IgD-negative memory B cell (primary cell): ENCODE results near the gene ACYP2. TPM values are rescaled to one million over a fixed set of nuclear protein-coding genes. Genes with fewer than 3 reads are reported as not detected.
"Not testable (repeated sequence)": the region's sequence is repeated elsewhere in the genome, so short reads cannot be mapped to it uniquely, and the experiment has no call there.

Source experiments
- H3K27ac Mint-ChIP-seq, 3 donors: one replicate each; pipeline ENCODE4 v1.8.0; 2020 to 2022; ENCODE audit warnings: mild to moderate bottlenecking in 3 of 3, mixed read lengths in 3 of 3, moderate library complexity in 1 of 3
- H3K27me3 Mint-ChIP-seq: one replicate; pipeline ENCODE4 v1.8.0; 2021; ENCODE audit warnings: mixed read lengths
- H3K36me3 Mint-ChIP-seq: one replicate; pipeline ENCODE4 v1.8.0; 2020; ENCODE audit warnings: mild to moderate bottlenecking, mixed read lengths
- H3K4me1 Mint-ChIP-seq, 3 donors: one replicate each; pipeline ENCODE4 v1.8.0; 2020 to 2022; ENCODE audit warnings: mixed read lengths in 3 of 3, mild to moderate bottlenecking in 1 of 3
- H3K4me3 Mint-ChIP-seq, 4 donors: one replicate each; pipeline ENCODE4 v1.8.0; 2020 to 2022; ENCODE audit warnings: mild to moderate bottlenecking in 4 of 4, mixed read lengths in 4 of 4, moderate library complexity in 3 of 4
- H3K9me3 Mint-ChIP-seq, 3 donors: one replicate each; pipeline ENCODE4 v1.8.0; 2020 to 2021; ENCODE audit warnings: mixed read lengths in 3 of 3, mild to moderate bottlenecking in 1 of 3
- polyA plus RNA-seq: library from polyadenylated mRNA; unstranded; fragments of 300-500 nt; fragmentation: Illumina TruSeq; gene quantifications from one replicate; pipeline ENCODE4 v1.2.3, GENCODE V29; 2021

ACYP2 gene
- polyA plus RNA-seq, 1 donor from 2014 or later = 26.8 TPM

DNA sequence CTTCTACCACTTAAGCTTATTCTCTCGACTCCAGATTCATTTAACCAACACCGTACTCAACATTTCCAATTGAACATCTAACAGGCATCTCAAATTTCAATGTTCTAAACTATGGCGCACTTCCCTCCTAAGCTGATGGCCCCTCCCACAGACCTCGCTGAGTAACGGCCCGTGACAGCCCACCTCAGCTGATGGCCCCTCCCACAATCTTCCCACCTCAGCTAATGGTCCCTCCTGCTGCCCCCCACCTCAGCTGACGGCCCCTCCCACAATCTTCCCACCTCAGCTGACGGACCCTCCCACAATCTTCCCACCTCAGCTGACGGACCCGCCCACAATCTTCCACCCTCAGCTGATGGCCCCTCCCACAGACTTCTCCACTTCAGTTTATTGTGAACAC lies 197.7 kb downstream of the ACYP2 start:
- Mint-ChIP-seq H3K36me3 (no peaks in the 10 kb centered on the region), H3K9me3 (no peaks in the 10 kb centered on the region), H3K4me3 (no peak overlapping the region), H3K27ac (no peak overlapping the region), H3K27me3 (peaks cover 4% of the 10 kb centered on the region), H3K4me1 (no peaks in the 10 kb centered on the region)

GRCh38 chr2:54317973-54318372 lies 202.6 kb downstream of the ACYP2 start:
- H3K9me3 Mint-ChIP-seq = no peaks in the 10 kb centered on the region
- H3K27me3 Mint-ChIP-seq = peaks cover 3% of the 10 kb centered on the region
- H3K36me3 Mint-ChIP-seq = no peaks in the 10 kb centered on the region
- no peaks in the 10 kb centered on the region for H3K4me1 Mint-ChIP-seq
- no peak overlapping the region for H3K4me3 Mint-ChIP-seq
- no peak overlapping the region for H3K27ac Mint-ChIP-seq

- Mint-ChIP-seq H3K4me1 (no peaks in the 10 kb centered on the region), H3K36me3 (no peaks in the 10 kb centered on the region), H3K27me3 (peaks cover 3% of the 10 kb centered on the region), H3K9me3 (peaks cover 0 to under 1% (median 0%) of the 10 kb centered on the region in 3 donors), H3K4me3 (no peak overlapping the region), H3K27ac (no peak overlapping the region)
These were observed 203.4 kb downstream of the ACYP2 start for GRCh38 chr2:54318821-54319220.

- H3K9me3 Mint-ChIP-seq = peaks cover 2 to 10% (median 4%) of the 10 kb centered on the region in 3 donors
- peaks cover 3% of the 10 kb centered on the region for H3K27me3 Mint-ChIP-seq
- H3K4me3 Mint-ChIP-seq = no peak overlapping the region
- H3K36me3 Mint-ChIP-seq = no peaks in the 10 kb centered on the region
- H3K27ac Mint-ChIP-seq = no peak overlapping the region
- H3K4me1 Mint-ChIP-seq = peaks cover 0 to 2% (median 0%) of the 10 kb centered on the region in 3 donors
These were observed 205.6 kb downstream of the ACYP2 start for GRCh38 chr2:54321047-54321446.

DNA sequence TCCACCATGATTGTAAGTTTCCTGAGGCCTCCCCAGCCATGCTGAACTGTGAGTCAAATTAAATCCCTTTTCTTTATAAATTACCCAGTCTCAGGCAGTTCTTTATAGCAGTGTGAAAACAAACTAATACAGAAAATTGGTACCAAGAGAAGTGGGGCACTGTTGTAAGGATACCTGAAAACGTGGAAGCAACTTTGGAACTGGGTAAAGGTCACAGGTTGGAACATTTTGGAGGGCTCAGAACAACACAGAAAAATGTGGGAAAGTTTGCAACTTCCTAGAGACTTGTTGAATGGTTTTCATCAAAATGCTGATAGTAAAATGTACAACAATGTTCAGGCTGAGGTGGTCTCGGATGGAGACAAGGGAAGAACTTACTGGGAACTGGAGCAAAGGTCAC lies 209.1 kb downstream of the ACYP2 start:
- peaks cover 4 to 10% (median 4%) of the 10 kb centered on the region in 3 donors for H3K9me3 Mint-ChIP-seq
- H3K27me3 Mint-ChIP-seq, H3K36me3 Mint-ChIP-seq, H3K4me1 Mint-ChIP-seq, H3K4me3 Mint-ChIP-seq, H3K27ac Mint-ChIP-seq: not testable (repeated sequence)

DNA sequence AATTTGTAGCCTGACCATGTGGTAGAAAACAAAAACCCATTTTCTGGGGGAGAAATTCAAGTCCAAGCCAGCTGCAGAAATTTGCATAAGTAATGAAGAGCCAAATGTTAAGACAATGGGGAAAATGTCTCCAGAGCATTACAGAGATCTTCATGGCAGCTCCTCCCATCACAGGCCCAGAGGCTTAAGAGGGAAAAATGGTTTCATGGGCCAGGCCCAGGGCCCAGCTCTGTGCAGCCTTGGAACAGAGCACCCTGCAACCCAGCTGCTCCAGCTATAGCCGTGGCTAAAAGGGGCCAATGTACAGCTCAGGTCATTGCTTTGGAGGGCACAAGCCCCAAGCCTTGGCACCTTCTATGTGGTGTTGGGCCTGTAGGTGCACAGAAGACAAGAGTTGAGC lies 209.7 kb downstream of the ACYP2 start:
- Mint-ChIP-seq H3K4me3 (no peak overlapping the region), H3K27me3 (peaks cover 5% of the 10 kb centered on the region), H3K9me3 (peaks cover 4 to 10% (median 4%) of the 10 kb centered on the region in 3 donors), H3K4me1 (peaks cover 0 to 2% (median 2%) of the 10 kb centered on the region in 3 donors), H3K36me3 (no peaks in the 10 kb centered on the region), H3K27ac (no peak overlapping the region)

DNA sequence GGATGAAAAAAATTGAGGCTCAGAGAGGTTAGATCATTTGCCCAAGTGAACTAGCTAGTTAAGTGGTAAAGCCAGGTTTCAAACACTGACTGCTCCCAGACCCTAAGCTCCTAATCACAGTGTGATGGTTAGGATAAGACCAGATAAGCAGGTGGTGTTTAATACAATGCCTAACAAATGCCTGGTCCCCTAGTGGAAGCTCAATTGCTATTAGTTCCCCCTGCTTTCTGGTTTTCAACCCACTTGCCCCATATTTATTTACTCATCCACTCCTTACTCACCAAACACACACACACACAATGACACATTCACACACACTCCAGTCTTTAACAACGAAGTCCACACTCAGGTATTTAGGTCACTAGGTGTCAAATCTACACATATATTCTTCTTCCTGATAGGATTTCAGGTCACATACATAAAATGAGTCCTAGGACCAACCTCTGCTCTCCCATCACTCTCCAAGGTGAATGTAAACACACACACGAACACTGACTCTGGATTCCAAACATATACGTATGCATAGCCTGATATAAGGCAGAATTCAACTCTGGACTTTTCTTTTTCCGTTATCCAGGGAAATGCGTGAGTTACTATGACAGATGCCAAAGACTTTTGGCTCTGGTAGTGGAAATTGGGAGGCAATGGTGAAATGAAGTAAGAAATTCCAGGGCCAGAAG lies 214.2 kb downstream of the ACYP2 start:
- Mint-ChIP-seq H3K27me3 (peaks cover 5% of the 10 kb centered on the region), H3K4me3 (peak overlapping the region; percentile 73 to 96 (median 91)), H3K27ac (no peak overlapping the region), H3K36me3 (no peaks in the 10 kb centered on the region), H3K9me3 (peaks cover 2 to 5% (median 4%) of the 10 kb centered on the region in 3 donors), H3K4me1 (peaks cover 10 to 15% (median 12%) of the 10 kb centered on the region in 3 donors)

DNA sequence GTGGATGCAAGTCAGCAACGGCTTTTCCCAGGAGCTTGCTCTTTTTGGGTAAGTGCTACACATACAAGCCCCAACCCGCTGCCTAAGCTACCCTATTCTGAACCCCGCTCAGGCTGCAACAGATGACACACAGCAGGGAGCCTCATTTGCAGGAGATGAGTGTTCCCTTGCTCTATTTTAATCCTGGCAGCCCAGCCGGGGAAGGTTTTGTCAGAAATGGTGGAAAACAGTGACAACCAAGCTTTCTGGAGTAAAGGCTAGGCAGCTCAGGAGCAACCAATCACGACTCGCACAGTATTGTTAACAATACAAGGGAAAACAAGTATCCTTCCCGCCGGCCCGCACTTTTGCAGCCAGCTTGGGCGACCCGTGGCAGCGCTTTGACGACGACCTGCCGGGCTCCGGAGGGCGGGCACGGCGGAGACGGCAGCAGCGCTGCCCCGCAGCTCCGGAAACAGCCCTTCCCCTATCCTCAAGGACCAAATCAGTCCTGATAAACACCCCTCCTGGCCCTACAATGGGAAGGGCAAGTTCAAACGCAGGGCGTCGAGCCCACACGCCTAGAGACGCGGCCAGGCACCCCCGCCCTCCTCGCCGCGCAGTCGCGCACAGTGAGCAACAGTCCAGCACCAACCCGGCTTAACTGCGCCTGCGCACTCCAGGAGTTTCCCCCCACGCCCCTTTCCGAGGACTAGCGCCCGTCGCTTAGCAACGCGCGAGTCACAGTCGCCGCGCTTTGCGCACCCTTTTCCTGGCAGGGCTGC lies 214.9 kb downstream of the ACYP2 start:
- Mint-ChIP-seq H3K27me3 (peaks cover 5% of the 10 kb centered on the region), H3K27ac (peak overlapping the region; percentile 92 to 96 (median 96)), H3K9me3 (peaks cover 0 to 2% (median 0%) of the 10 kb centered on the region in 3 donors), H3K4me1 (peaks cover 10 to 15% (median 12%) of the 10 kb centered on the region in 3 donors), H3K36me3 (no peaks in the 10 kb centered on the region), H3K4me3 (peak overlapping the region; percentile 89 to 96 (median 92))

GRCh38 chr2:54330926-54331835 lies 215.8 kb downstream of the ACYP2 start:
- H3K27ac Mint-ChIP-seq = peak overlapping the region; percentile 92 to 96 (median 96)
- peaks cover 0 to 2% (median 0%) of the 10 kb centered on the region in 3 donors for H3K9me3 Mint-ChIP-seq
- peak overlapping the region; percentile 89 to 96 (median 92) for H3K4me3 Mint-ChIP-seq
- no peaks in the 10 kb centered on the region for H3K36me3 Mint-ChIP-seq
- peaks cover 10 to 15% (median 12%) of the 10 kb centered on the region in 3 donors for H3K4me1 Mint-ChIP-seq
- peaks cover 5% of the 10 kb centered on the region for H3K27me3 Mint-ChIP-seq

- Mint-ChIP-seq H3K36me3 (no peaks in the 10 kb centered on the region), H3K27ac (peak overlapping the region in 2 of 3 donors; percentile 29 to 80), H3K9me3 (no peaks in the 10 kb centered on the region), H3K27me3 (peaks cover 5% of the 10 kb centered on the region), H3K4me3 (peak overlapping the region in 1 of 4 donors; percentile 30), H3K4me1 (peaks cover 10 to 15% (median 12%) of the 10 kb centered on the region in 3 donors)
These were observed 217.0 kb downstream of the ACYP2 start for GRCh38 chr2:54332386-54332785.

GRCh38 chr2:54336136-54336976 lies 220.9 kb downstream of the ACYP2 start:
- Mint-ChIP-seq H3K4me3 (no peak overlapping the region), H3K4me1 (peaks cover 2 to 8% (median 8%) of the 10 kb centered on the region in 3 donors), H3K27ac (no peak overlapping the region)

GRCh38 chr2:54336977-54337255 lies 221.5 kb downstream of the ACYP2 start:
- peaks cover 3% of the 10 kb centered on the region for H3K27me3 Mint-ChIP-seq
- peaks cover 0 to 6% (median 3%) of the 10 kb centered on the region in 3 donors for H3K4me1 Mint-ChIP-seq
- H3K9me3 Mint-ChIP-seq = no peaks in the 10 kb centered on the region
- H3K36me3 Mint-ChIP-seq = no peaks in the 10 kb centered on the region
- no peak overlapping the region for H3K27ac Mint-ChIP-seq
- H3K4me3 Mint-ChIP-seq = no peak overlapping the region

More at GRCh38 chr2:54336136-54336976, 220.9 kb downstream of the ACYP2 start:
- H3K27me3 Mint-ChIP-seq = peaks cover 3% of the 10 kb centered on the region
- H3K36me3 Mint-ChIP-seq = no peaks in the 10 kb centered on the region
- no peaks in the 10 kb centered on the region for H3K9me3 Mint-ChIP-seq

DNA sequence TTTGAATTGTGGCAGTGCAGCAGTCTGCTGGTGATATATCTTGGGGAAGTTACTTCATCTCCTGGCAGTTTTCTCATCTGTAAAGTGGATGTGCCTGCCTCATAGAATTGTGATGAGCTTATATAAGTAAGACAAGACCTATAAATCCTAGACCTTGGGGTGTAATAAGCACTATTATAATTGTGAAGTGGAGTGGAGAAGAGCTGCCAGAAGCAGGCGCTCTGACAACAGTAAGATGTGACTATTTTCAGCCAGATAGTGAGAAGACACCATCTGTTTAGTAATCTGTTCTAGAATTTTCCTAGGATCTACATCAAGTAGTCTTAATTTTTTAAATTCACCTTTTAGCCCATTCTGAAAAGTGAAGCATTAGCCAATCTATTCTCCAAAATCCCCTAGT lies 226.2 kb downstream of the ACYP2 start:
- no peak overlapping the region for H3K27ac Mint-ChIP-seq
- no peaks in the 10 kb centered on the region for H3K36me3 Mint-ChIP-seq
- H3K4me3 Mint-ChIP-seq = no peak overlapping the region
- peaks cover 1% of the 10 kb centered on the region for H3K27me3 Mint-ChIP-seq
- H3K9me3 Mint-ChIP-seq = no peaks in the 10 kb centered on the region
- H3K4me1 Mint-ChIP-seq = no peaks in the 10 kb centered on the region

DNA sequence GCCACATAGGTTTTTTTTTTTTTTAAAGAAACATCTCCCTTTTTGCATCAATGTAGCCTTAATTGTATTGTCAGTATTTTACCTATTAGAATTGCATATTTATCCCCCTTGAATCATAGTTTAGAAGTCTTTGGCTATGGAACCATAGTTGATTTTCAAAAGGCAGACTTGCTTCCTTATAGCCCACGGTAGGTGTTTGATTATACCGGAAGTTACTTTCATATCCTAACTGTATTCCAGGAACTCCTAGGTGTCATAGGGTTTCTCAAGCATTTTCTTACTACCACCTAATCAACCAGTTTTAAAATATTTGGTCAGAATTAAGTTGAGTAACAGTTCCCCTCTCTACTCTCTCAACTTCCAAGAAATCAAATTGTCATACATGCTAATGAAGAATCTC lies 227.2 kb downstream of the ACYP2 start:
- H3K4me3 Mint-ChIP-seq = no peak overlapping the region
- no peaks in the 10 kb centered on the region for H3K36me3 Mint-ChIP-seq
- no peaks in the 10 kb centered on the region for H3K9me3 Mint-ChIP-seq
- no peak overlapping the region for H3K27ac Mint-ChIP-seq
- H3K4me1 Mint-ChIP-seq = no peaks in the 10 kb centered on the region
- H3K27me3 Mint-ChIP-seq = peaks cover 1% of the 10 kb centered on the region
